K562 (cell line): Measurements from ENCODE around the gene ZNF460. TPM values are rescaled to one million over a fixed set of nuclear protein-coding genes. Genes with fewer than 3 reads are reported as not detected.

Experiments used
- ATAC-seq: fragments of 200-7000 bp; cut with Tn5 transposase; 3 replicates; pipeline ENCODE4 v1.9.1; 2020; ENCODE audit warnings: moderate library complexity
- BruUV-seq: library from RNA; stranded (reverse); fragments of 400-500 nt; replicated peaks from 2 replicates; lab custom pipeline; 2021; lab: Mats Ljungman, UMichigan
- CTCF ChIA-PET: fragments of 300-600 bp; formaldehyde crosslinking; extraction: SDS; loops from one replicate; lab custom pipeline; 2021; ENCODE audit warnings: low intra/inter-chr PET ratio; lab: Yijun Ruan, JAX
- POLR2A ChIA-PET: fragments of 300-600, 350-650 bp; sonication (Branson Sonifier 250); formaldehyde crosslinking; extraction: SDS; loops from one replicate; lab custom pipeline; 2021; ENCODE audit warnings: antibody characterized with exemption, inconsistent platforms; lab: Yijun Ruan, JAX
- DNase-seq, 4 experiments: peaks; one replicate each; pipeline versions ENCODE4 v3.0.0 to v3.0.0-alpha.2; 2011 to 2018; ENCODE audit warnings: low spot score in 3 of 4, mixed read lengths in 3 of 4; ENCODE audit errors: extremely low read depth in 1 of 4
- FAIRE-seq: peaks from 2 replicates; lab custom pipeline; 2011; peaks lifted over from hg19 to GRCh38; lab: Jason Lieb, UNC
- H2AFZ ChIP-seq: 2 replicates; pipeline ENCODE4 v1.6.0; 2011; ENCODE audit warnings: low read depth, low read length, control low read depth, inconsistent platforms
- H3K27ac ChIP-seq: fragments of 200-600 bp; 3 replicates; pipeline ENCODE4 v1.8.0; 2011; ENCODE audit warnings: low read depth, mild to moderate bottlenecking, control low read depth, inconsistent platforms, low read length, moderate library complexity, mixed read lengths; ENCODE audit errors: extremely low read depth
- H3K27me3 ChIP-seq, 2 experiments: fragments of 300-600 bp in 1 of 2; 2 replicates in 1 of 2; 3 replicates in 1 of 2; pipeline versions ENCODE4 v1.6.0 to v1.8.0; 2011; ENCODE audit warnings: inconsistent platforms in 2 of 2, low read length in 2 of 2, mild to moderate bottlenecking in 1 of 2, mixed read lengths in 1 of 2, moderate library complexity in 1 of 2; ENCODE audit not compliant: control insufficient read depth in 2 of 2, insufficient read depth in 2 of 2
- H3K36me3 ChIP-seq: fragments of 300-600 bp; 3 replicates; pipeline ENCODE4 v1.8.0; 2011; ENCODE audit warnings: mild to moderate bottlenecking, low read length, inconsistent platforms; ENCODE audit not compliant: control insufficient read depth, insufficient read depth
- H3K4me1 ChIP-seq, 2 experiments: fragments of 200-600 bp in 1 of 2; replicated peaks in 1 of 2; 2 replicates in 1 of 2; 3 replicates in 1 of 2; pipeline versions ENCODE4 v1.5.1 to v1.8.0; 2011; ENCODE audit warnings: inconsistent platforms in 2 of 2, low read length in 2 of 2, mild to moderate bottlenecking in 1 of 2, mixed read lengths in 1 of 2, moderate library complexity in 1 of 2; ENCODE audit not compliant: control insufficient read depth in 2 of 2, insufficient read depth in 2 of 2
- H3K4me2 ChIP-seq: 2 replicates; pipeline ENCODE4 v1.6.1; 2011; ENCODE audit warnings: low read length, control low read depth, inconsistent platforms, mixed read lengths; ENCODE audit not compliant: insufficient read depth
- H3K4me3 ChIP-seq: fragments of 200-600 bp; sonication (generic), shearing (Covaris generic); 2 replicates; pipeline ENCODE4 v1.5.1; 2016; ENCODE audit warnings: control low read depth, inconsistent platforms
- H3K79me2 ChIP-seq: fragments of 200-600 bp; 3 replicates; pipeline ENCODE4 v1.8.0; 2011; ENCODE audit warnings: low read length, inconsistent platforms; ENCODE audit not compliant: control insufficient read depth, insufficient read depth
- H3K9ac ChIP-seq, 2 experiments: 2 replicates each; pipeline versions ENCODE4 v1.6.0 to v1.6.1; 2011; ENCODE audit warnings: low read depth in 2 of 2, low read length in 2 of 2, control low read depth in 1 of 2, inconsistent platforms in 1 of 2, mild to moderate bottlenecking in 1 of 2, mixed read lengths in 1 of 2; ENCODE audit not compliant: insufficient read depth in 1 of 2
- H3K9me1 ChIP-seq: one replicate; pipeline ENCODE4 v1.6.0; 2011; ENCODE audit warnings: inconsistent platforms, mild to moderate bottlenecking, low read length, moderate library complexity; ENCODE audit not compliant: control insufficient read depth, insufficient read depth
- H3K9me3 ChIP-seq: replicated peaks from 2 replicates; pipeline ENCODE4 v1.5.1; 2011; ENCODE audit warnings: low read depth, low read length, inconsistent platforms; ENCODE audit not compliant: control insufficient read depth, insufficient read depth
- H4K20me1 ChIP-seq: replicated peaks from 2 replicates; pipeline ENCODE4 v1.6.1; 2011; ENCODE audit warnings: low read length, inconsistent platforms, mixed read lengths; ENCODE audit not compliant: control insufficient read depth, insufficient read depth
- FIP1L1 ChIP-seq: fragments of 200-400 bp; formaldehyde crosslinking; IDR thresholded peaks from 2 replicates; pipeline ENCODE4 v1.6.1; 2018; ENCODE audit warnings: mild to moderate bottlenecking, low read depth, low read length; ENCODE audit not compliant: poor library complexity, severe bottlenecking
- RBM25 ChIP-seq: fragments of 200-400 bp; formaldehyde crosslinking; IDR thresholded peaks from 2 replicates; pipeline ENCODE4 v1.6.1; 2018; ENCODE audit warnings: low read length, low read depth, moderate library complexity; ENCODE audit not compliant: severe bottlenecking
- STAT6 ChIP-seq: sonication (generic); formaldehyde crosslinking; IDR thresholded peaks from 2 replicates; pipeline ENCODE4 v1.8.1; 2023; ENCODE audit warnings: mild to moderate bottlenecking, missing genetic modification reagents
- ZNF277 ChIP-seq: fragments of 250-450 bp; sonication (Bioruptor Pico); IDR thresholded peaks from 2 replicates; pipeline ENCODE4 v1.8.0; 2022; ENCODE audit warnings: inconsistent platforms, mild to moderate bottlenecking, moderate library complexity, borderline replicate concordance
- ZNF583 ChIP-seq: fragments of 250-450 bp; sonication (Bioruptor Pico); IDR thresholded peaks from 2 replicates; pipeline ENCODE4 v1.4.0; 2020
- ZNF830 ChIP-seq: fragments of 250-450 bp; sonication (Bioruptor Pico); IDR thresholded peaks from 2 replicates; pipeline ENCODE4 v1.5.0; 2021; ENCODE audit warnings: mild to moderate bottlenecking
- in situ Hi-C: fragments of 300-500 bp; cut with MboI; formaldehyde crosslinking; loops from 4 replicates; pipeline ENCODE4 v1.15.0; 2018; ENCODE audit warnings: inconsistent platforms, mixed read lengths
- intact Hi-C: fragments of 100-400 bp; cut with micrococcal nuclease; formaldehyde crosslinking; loops from 2 replicates; pipeline ENCODE4 v1.14.2; 2022
- polyA plus RNA-seq, 8 experiments: library from polyadenylated mRNA; depleted of rRNA in 4 of 8; stranded (reverse) in 5 of 8; unstranded in 3 of 8; fragments of >200 nt; fragmentation: Nextera tagmentation in 2 of 8; fragmentation: Illumina TruSeq in 1 of 8; extraction: Ambion mirVana in 2 of 8; extraction: Trizol in 1 of 8; gene quantifications; 2 replicates each; pipeline versions ENCODE4 v1.2.1 to v1.2.3, GENCODE V29; 2011 to 2014; ENCODE audit warnings: inconsistent platforms in 1 of 8, missing spikeins in 1 of 8
- total RNA-seq, 7 experiments: library from RNA; depleted of rRNA in 6 of 7; stranded (reverse); fragments of >200 nt in 6 of 7; fragmentation: Illumina TruSeq in 2 of 7; extraction: Trizol in 2 of 7; gene quantifications; 2 replicates each; pipeline versions ENCODE4 v1.2.1 to v1.2.3, GENCODE V29; 2011 to 2021; ENCODE audit warnings: low replicate concordance in 1 of 7

ZNF460 gene
- total and polyA plus RNA-seq, 9 of the 15 experiments (the other 6 are each of a cell fraction or from before 2014, with no cell fraction given) = 0.45 to 36.2 (median 16.6) TPM

- no peak for TF ChIP-seq ZNF277 (CRISPR knock-in tag)
- TF ChIP-seq ZNF830 = no peak
- TF ChIP-seq STAT6 (CRISPR knock-in tag) = no peak
- TF ChIP-seq ZNF583 (CRISPR knock-in tag) = no peak
These were observed 41.5 kb downstream of the ZNF460 start (continued) for GRCh38 chr19:57321751-57322150.

GRCh38 chr19:57324992-57325391 is 44.7 kb downstream of the ZNF460 start:
- Histone ChIP-seq H3K4me3 (no peak overlapping the region), H3K36me3 (peaks cover 53% of the 10 kb centered on the region), H3K27me3 (no peaks in the 10 kb centered on the region), H2AFZ (no peak overlapping the region), H3K4me2 (no peak overlapping the region), H3K79me2 (peaks cover 24% of the 10 kb centered on the region), H3K9ac (no peak overlapping the region), H3K27ac (no peak overlapping the region), H3K9me3 (peaks cover 6% of the 10 kb centered on the region)
- CTCF ChIA-PET = no interaction called here
- POLR2A ChIA-PET = no interaction called here
- no TSS peak for BruUV-seq
- ATAC-seq (no peak), FAIRE-seq (no peak), DNase-seq (no peak)
- in situ Hi-C loops = no loop called here
- peak; percentile 57 for TF ChIP-seq RBM25
- TF ChIP-seq FIP1L1 = no peak
- TF ChIP-seq, all 486 proteins: peak for 1
- no peaks in the 10 kb centered on the region for H3K9me1 ChIP-seq
- H3K4me1 ChIP-seq = peaks cover 5 to 11% of the 10 kb centered on the region in 2 experiments; a peak in 4 of 5 replicates
- intact Hi-C loops = no loop called here
- H4K20me1 ChIP-seq = no peaks in the 10 kb centered on the region
